ENCODE data around the gene IL22RA1. TPM values are rescaled to one million over a fixed set of nuclear protein-coding genes. Genes with fewer than 3 reads are reported as not detected.

The IL22RA1 gene
- polyA plus RNA-seq, 1 donor from 2014 or later: not detected

DNA sequence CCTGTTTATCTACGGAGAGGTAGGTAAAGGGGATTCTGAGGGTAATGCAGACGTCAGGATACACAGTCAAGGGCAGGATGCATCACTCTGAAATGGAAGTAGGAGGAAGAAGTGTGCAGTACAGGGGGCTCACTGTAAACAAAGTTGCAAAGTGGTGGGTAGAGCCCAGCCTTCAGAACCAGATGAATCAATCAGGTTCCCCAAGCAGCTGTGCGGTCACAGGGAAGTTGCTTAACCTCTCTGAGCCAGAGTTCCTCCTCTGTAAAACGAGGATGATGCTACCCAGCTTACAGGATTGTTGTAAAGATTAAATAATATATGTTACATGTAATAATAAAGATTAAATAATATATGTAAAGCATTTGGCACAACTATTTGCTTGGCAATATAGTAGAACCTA, 17.5 kb downstream of the IL22RA1 start:
- H3K9me2 ChIP-seq (ENCODE audit: insufficient read depth, low read length): no peaks in the 10 kb centered on the region
- H3K79me2 ChIP-seq (replicated peaks; ENCODE audit: insufficient read depth, low read length): no peaks in the 10 kb centered on the region
- H3K4me3 ChIP-seq (ENCODE audit: low read length): no peak overlapping the region
- H4K20me1 ChIP-seq (ENCODE audit: insufficient read depth): no peaks in the 10 kb centered on the region
- TF ChIP-seq RAD21 (conservative IDR thresholded peaks at IDR 0.05) (no peak), TAF1 (IDR thresholded peaks at IDR 0.05; ENCODE audit: low read depth) (no peak), SMC3 (conservative IDR thresholded peaks at IDR 0.05; ENCODE audit: poor library complexity) (no peak), EZH2 (IDR thresholded peaks at IDR 0.05; ENCODE audit: borderline replicate concordance, insufficient read depth, low read length, poor library complexity, severe bottlenecking) (no peak), EP300 (conservative IDR thresholded peaks at IDR 0.05; ENCODE audit: poor library complexity, severe bottlenecking) (no peak)
- TF ChIP-seq, protein P1, sequence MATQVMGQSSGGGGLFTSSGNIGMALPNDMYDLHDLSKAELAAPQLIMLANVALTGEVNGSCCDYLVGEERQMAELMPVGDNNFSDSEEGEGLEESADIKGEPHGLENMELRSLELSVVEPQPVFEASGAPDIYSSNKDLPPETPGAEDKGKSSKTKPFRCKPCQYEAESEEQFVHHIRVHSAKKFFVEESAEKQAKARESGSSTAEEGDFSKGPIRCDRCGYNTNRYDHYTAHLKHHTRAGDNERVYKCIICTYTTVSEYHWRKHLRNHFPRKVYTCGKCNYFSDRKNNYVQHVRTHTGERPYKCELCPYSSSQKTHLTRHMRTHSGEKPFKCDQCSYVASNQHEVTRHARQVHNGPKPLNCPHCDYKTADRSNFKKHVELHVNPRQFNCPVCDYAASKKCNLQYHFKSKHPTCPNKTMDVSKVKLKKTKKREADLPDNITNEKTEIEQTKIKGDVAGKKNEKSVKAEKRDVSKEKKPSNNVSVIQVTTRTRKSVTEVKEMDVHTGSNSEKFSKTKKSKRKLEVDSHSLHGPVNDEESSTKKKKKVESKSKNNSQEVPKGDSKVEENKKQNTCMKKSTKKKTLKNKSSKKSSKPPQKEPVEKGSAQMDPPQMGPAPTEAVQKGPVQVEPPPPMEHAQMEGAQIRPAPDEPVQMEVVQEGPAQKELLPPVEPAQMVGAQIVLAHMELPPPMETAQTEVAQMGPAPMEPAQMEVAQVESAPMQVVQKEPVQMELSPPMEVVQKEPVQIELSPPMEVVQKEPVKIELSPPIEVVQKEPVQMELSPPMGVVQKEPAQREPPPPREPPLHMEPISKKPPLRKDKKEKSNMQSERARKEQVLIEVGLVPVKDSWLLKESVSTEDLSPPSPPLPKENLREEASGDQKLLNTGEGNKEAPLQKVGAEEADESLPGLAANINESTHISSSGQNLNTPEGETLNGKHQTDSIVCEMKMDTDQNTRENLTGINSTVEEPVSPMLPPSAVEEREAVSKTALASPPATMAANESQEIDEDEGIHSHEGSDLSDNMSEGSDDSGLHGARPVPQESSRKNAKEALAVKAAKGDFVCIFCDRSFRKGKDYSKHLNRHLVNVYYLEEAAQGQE (IDR thresholded peaks at IDR 0.05; ENCODE audit: borderline replicate concordance): no peak
- TF ChIP-seq, protein P2, sequence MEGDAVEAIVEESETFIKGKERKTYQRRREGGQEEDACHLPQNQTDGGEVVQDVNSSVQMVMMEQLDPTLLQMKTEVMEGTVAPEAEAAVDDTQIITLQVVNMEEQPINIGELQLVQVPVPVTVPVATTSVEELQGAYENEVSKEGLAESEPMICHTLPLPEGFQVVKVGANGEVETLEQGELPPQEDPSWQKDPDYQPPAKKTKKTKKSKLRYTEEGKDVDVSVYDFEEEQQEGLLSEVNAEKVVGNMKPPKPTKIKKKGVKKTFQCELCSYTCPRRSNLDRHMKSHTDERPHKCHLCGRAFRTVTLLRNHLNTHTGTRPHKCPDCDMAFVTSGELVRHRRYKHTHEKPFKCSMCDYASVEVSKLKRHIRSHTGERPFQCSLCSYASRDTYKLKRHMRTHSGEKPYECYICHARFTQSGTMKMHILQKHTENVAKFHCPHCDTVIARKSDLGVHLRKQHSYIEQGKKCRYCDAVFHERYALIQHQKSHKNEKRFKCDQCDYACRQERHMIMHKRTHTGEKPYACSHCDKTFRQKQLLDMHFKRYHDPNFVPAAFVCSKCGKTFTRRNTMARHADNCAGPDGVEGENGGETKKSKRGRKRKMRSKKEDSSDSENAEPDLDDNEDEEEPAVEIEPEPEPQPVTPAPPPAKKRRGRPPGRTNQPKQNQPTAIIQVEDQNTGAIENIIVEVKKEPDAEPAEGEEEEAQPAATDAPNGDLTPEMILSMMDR (IDR thresholded peaks at IDR 0.05; ENCODE audit: poor library complexity, severe bottlenecking): no peak
- H3K9me3 ChIP-seq (ENCODE audit: low read length): no peaks in the 10 kb centered on the region
- no peak overlapping the region for H3K9ac ChIP-seq (ENCODE audit: low read length)
- H3F3A ChIP-seq (ENCODE audit: insufficient read depth, low read length, poor library complexity, severe bottlenecking): no peaks in the 10 kb centered on the region
- no peak overlapping the region for H3K27ac ChIP-seq (ENCODE audit: low read length)
- no peaks in the 10 kb centered on the region for H3K36me3 ChIP-seq (ENCODE audit: insufficient read depth, low read length)
- no peak overlapping the region for H2AFZ ChIP-seq (ENCODE audit: low read depth, low read length)
- H3K4me2 ChIP-seq (ENCODE audit: low read length): no peak overlapping the region
- no peaks in the 10 kb centered on the region for H3K27me3 ChIP-seq (ENCODE audit: insufficient read depth, low read depth, low read length)

DNA sequence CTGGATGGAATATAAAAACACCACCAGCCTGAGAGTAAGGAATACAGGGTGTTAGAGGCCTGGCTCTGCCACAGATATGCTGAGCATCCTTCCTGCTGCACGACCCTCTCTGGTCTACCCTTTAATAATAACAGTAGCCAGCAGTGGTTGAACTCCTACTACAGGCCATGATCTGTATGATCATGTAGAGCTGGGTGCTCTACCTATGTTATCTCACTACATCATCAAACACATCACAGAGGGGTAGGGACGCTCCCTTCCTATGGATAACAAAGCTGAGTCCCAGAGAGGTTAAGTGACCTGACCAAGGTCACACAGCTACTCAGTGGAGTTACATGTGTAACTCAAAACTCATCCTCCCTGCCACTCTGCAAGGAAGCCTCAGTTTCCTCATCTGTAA, 18.0 kb downstream of the IL22RA1 start:
- Histone ChIP-seq H3K36me3 (ENCODE audit: insufficient read depth, low read length) (no peaks in the 10 kb centered on the region), H3K4me3 (ENCODE audit: low read length) (no peak overlapping the region), H3K9ac (ENCODE audit: low read length) (no peak overlapping the region), H3K9me2 (ENCODE audit: insufficient read depth, low read length) (no peaks in the 10 kb centered on the region), H2AFZ (ENCODE audit: low read depth, low read length) (no peak overlapping the region), H3K4me2 (ENCODE audit: low read length) (no peak overlapping the region), H3F3A (ENCODE audit: insufficient read depth, low read length, poor library complexity, severe bottlenecking) (no peaks in the 10 kb centered on the region), H3K27ac (ENCODE audit: low read length) (no peak overlapping the region), H3K27me3 (ENCODE audit: insufficient read depth, low read depth, low read length) (no peaks in the 10 kb centered on the region), H3K9me3 (ENCODE audit: low read length) (no peaks in the 10 kb centered on the region), H3K79me2 (replicated peaks; ENCODE audit: insufficient read depth, low read length) (no peaks in the 10 kb centered on the region), H4K20me1 (ENCODE audit: insufficient read depth) (no peaks in the 10 kb centered on the region)
- TF ChIP-seq, protein P1 (IDR thresholded peaks at IDR 0.05; ENCODE audit: borderline replicate concordance): no peak
- TF ChIP-seq POLR2AphosphoS5 (IDR thresholded peaks at IDR 0.05) (no peak), EZH2 (IDR thresholded peaks at IDR 0.05; ENCODE audit: borderline replicate concordance, insufficient read depth, low read length, poor library complexity, severe bottlenecking) (no peak)
